Measurements from ENCODE around the gene CHMP6.

CHMP6 gene

DNA sequence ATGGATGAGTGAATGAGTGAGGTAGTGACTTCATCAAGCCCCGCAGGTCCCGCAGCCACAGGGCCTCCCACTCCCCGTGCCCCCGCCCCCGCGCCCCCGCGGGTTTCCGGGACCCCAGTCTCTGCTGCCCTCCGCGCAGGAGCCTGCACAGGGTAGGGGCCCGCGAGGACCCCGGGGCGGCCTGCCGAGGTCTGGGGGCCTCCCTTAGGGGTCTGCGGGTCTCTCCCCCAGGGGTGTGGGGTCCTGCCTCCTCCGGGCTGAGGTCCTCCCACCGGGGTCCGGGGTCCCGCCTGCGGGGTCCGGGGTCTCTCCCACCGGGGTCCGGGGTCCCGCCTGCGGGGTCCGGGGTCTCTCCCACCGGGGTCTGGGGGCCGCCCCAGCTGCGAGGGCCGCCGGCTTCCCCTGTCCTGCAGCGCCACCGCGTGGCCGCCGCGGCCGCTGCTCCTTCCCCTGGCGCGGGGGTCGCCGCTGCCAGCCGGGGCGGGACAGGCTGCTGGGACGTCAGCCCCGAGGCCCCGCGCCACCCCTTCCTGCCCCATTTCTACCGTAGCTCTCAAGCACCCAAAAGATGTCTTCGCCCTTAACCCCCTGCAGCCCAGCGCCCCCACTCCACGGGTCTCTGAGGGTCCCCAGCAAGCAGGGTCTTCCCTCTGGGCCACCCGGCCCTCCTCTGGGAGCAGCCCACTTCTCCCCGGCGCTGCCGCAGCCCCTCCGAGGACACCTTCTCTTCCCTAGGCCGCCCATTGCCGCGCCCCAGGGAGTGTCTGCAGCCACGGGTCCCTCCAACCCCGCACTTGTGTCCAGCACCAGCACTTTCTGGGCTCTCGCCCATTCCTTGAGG is 10.4 kb upstream of the CHMP6 start:
- Histone ChIP-seq H3K27me3 (ENCODE audit: control insufficient read depth, insufficient read depth, low read length) (peaks cover 10% of the 10 kb centered on the region), H3K9ac (ENCODE audit: low read depth, low read length) (peak overlapping the region; percentile 60), H3K4me3 (ENCODE audit: low read depth, low read length) (peak overlapping the region; percentile 39), H3K9me3 (ENCODE audit: control insufficient read depth, insufficient read depth, low read length) (no peaks in the 10 kb centered on the region), H3K4me1 (ENCODE audit: control insufficient read depth, insufficient read depth, low read length) (no peaks in the 10 kb centered on the region), H3K36me3 (ENCODE audit: control insufficient read depth, insufficient read depth, low read length) (no peaks in the 10 kb centered on the region)

GRCh38 chr17:80981929-80982425 is 9.7 kb upstream of the CHMP6 start:
- Histone ChIP-seq H3K4me3 (ENCODE audit: low read depth, low read length) (no peak overlapping the region), H3K36me3 (ENCODE audit: control insufficient read depth, insufficient read depth, low read length) (no peaks in the 10 kb centered on the region)

DNA sequence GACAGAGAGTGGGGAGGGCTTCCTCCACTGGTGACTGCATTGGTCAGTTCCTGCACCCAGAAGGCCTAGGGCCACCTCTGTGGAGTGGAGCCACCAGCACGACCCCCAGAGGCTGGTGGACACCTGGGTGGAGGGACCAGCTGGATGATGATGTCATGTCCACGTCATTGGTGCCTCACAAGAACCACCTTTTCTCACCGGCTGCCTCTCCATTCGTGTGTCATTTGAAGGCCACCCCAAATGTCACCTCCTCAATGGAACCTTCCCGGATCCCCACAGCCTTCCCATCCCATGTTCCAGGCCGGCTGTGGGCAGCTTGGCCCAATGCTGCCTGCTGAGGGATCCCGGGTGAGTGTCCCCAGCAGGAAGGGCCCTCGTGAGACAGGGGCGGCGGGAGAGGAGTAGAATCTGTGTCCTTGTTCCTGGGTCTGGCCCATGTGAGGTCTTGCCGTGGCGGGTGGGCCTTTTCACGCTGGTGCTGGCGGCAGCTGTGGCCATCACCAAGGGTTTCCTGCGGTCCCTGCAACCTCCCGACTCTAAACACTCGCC is 9.1 kb upstream of the CHMP6 start:
- no peak overlapping the region for H3K9ac ChIP-seq (ENCODE audit: low read depth, low read length)
- H3K9me3 ChIP-seq (ENCODE audit: control insufficient read depth, insufficient read depth, low read length) = no peaks in the 10 kb centered on the region
- no peak overlapping the region for H3K4me3 ChIP-seq (ENCODE audit: low read depth, low read length)
- no peaks in the 10 kb centered on the region for H3K4me1 ChIP-seq (ENCODE audit: control insufficient read depth, insufficient read depth, low read length)
- H3K27me3 ChIP-seq (ENCODE audit: control insufficient read depth, insufficient read depth, low read length) = peaks cover 10% of the 10 kb centered on the region
- H3K36me3 ChIP-seq (ENCODE audit: control insufficient read depth, insufficient read depth, low read length) = no peaks in the 10 kb centered on the region

More at GRCh38 chr17:80981929-80982425, 9.7 kb upstream of the CHMP6 start:
- Histone ChIP-seq H3K9ac (ENCODE audit: low read depth, low read length) (no peak overlapping the region), H3K4me1 (ENCODE audit: control insufficient read depth, insufficient read depth, low read length) (no peaks in the 10 kb centered on the region), H3K9me3 (ENCODE audit: control insufficient read depth, insufficient read depth, low read length) (no peaks in the 10 kb centered on the region), H3K27me3 (ENCODE audit: control insufficient read depth, insufficient read depth, low read length) (peaks cover 10% of the 10 kb centered on the region)

- no peaks in the 10 kb centered on the region for H3K9me3 ChIP-seq (ENCODE audit: control insufficient read depth, insufficient read depth, low read length)
- H3K4me3 ChIP-seq (ENCODE audit: low read depth, low read length) = no peak overlapping the region
- H3K4me1 ChIP-seq (ENCODE audit: control insufficient read depth, insufficient read depth, low read length) = no peaks in the 10 kb centered on the region
- no peak overlapping the region for H3K9ac ChIP-seq (ENCODE audit: low read depth, low read length)
- peaks cover 10% of the 10 kb centered on the region for H3K27me3 ChIP-seq (ENCODE audit: control insufficient read depth, insufficient read depth, low read length)
- H3K36me3 ChIP-seq (ENCODE audit: control insufficient read depth, insufficient read depth, low read length) = no peaks in the 10 kb centered on the region
Observed at GRCh38 chr17:80983545-80983944, 8.1 kb upstream of the CHMP6 start.

GRCh38 chr17:80984749-80985148 is 6.9 kb upstream of the CHMP6 start:
- Histone ChIP-seq H3K4me3 (ENCODE audit: low read depth, low read length) (no peak overlapping the region), H3K9ac (ENCODE audit: low read depth, low read length) (no peak overlapping the region), H3K9me3 (ENCODE audit: control insufficient read depth, insufficient read depth, low read length) (no peaks in the 10 kb centered on the region), H3K27me3 (ENCODE audit: control insufficient read depth, insufficient read depth, low read length) (peaks cover 14% of the 10 kb centered on the region), H3K36me3 (ENCODE audit: control insufficient read depth, insufficient read depth, low read length) (no peaks in the 10 kb centered on the region), H3K4me1 (ENCODE audit: control insufficient read depth, insufficient read depth, low read length) (no peaks in the 10 kb centered on the region)

DNA sequence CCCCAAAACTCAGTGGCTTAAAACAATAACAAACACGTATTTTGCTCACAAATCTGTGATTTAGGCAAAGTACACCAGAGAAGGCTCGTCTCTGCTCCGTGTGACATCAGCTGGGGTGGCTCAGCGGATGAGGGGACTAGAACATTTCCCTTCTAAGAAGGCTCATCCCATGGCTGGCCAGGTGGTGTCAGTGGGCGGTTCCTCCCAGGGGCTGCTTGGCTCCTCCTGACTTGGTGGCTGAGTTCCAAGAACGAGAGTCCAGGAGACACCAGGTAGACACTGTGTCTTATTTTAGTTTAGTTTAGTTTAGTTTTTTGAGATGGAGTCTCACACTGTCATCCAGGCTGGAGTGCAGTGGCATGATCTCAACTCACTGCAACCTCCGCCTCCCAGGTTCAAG is 5.6 kb upstream of the CHMP6 start:
- Histone ChIP-seq H3K9ac (ENCODE audit: low read depth, low read length) (no peak overlapping the region), H3K4me3 (ENCODE audit: low read depth, low read length) (no peak overlapping the region), H3K27me3 (ENCODE audit: control insufficient read depth, insufficient read depth, low read length) (peaks cover 11% of the 10 kb centered on the region), H3K4me1 (ENCODE audit: control insufficient read depth, insufficient read depth, low read length) (no peaks in the 10 kb centered on the region), H3K9me3 (ENCODE audit: control insufficient read depth, insufficient read depth, low read length) (no peaks in the 10 kb centered on the region), H3K36me3 (ENCODE audit: control insufficient read depth, insufficient read depth, low read length) (no peaks in the 10 kb centered on the region)

DNA sequence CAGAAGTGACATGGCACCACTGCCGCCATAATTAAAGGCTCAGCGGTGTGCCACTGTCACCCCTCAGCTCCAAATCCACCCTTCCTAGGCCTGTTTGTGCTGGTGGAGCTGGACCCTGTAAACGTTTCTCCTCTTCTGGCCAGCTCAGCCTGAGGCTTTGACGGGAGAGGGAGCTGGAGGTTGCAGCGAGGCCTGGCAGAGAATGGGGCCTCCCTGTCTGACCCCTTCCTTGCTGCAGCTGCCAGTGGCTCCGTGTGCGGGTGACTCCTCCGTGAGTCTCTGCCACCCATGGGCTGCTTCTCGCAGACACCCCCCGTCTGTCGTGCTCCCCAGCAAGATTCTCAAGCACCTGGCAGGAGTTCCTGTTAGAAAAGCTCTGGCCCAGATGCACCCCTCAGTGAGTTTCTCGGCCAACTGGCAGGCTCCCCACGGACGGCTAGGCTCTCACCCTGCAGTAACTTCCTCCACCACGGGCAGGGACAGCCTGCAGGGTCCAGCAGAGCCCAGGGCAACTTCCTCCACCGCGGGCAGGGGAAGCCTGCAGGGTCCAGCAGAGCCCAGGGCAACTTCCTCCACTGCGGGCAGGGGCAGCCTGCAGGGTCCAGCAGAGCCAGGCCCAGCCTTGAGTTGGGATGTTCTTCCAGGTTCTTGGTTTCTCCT is 4.7 kb upstream of the CHMP6 start:
- Histone ChIP-seq H3K36me3 (ENCODE audit: control insufficient read depth, insufficient read depth, low read length) (no peaks in the 10 kb centered on the region), H3K9me3 (ENCODE audit: control insufficient read depth, insufficient read depth, low read length) (no peaks in the 10 kb centered on the region), H3K4me1 (ENCODE audit: control insufficient read depth, insufficient read depth, low read length) (peaks cover 2% of the 10 kb centered on the region), H3K27me3 (ENCODE audit: control insufficient read depth, insufficient read depth, low read length) (peaks cover 10% of the 10 kb centered on the region), H3K9ac (ENCODE audit: low read depth, low read length) (no peak overlapping the region), H3K4me3 (ENCODE audit: low read depth, low read length) (no peak overlapping the region)

- Histone ChIP-seq H3K4me1 (ENCODE audit: control insufficient read depth, insufficient read depth, low read length) (peaks cover 2% of the 10 kb centered on the region), H3K9ac (ENCODE audit: low read depth, low read length) (no peak overlapping the region), H3K4me3 (ENCODE audit: low read depth, low read length) (no peak overlapping the region), H3K9me3 (ENCODE audit: control insufficient read depth, insufficient read depth, low read length) (no peaks in the 10 kb centered on the region), H3K27me3 (ENCODE audit: control insufficient read depth, insufficient read depth, low read length) (peaks cover 5% of the 10 kb centered on the region), H3K36me3 (ENCODE audit: control insufficient read depth, insufficient read depth, low read length) (no peaks in the 10 kb centered on the region)
Observed at GRCh38 chr17:80987941-80988461, 3.6 kb upstream of the CHMP6 start.

DNA sequence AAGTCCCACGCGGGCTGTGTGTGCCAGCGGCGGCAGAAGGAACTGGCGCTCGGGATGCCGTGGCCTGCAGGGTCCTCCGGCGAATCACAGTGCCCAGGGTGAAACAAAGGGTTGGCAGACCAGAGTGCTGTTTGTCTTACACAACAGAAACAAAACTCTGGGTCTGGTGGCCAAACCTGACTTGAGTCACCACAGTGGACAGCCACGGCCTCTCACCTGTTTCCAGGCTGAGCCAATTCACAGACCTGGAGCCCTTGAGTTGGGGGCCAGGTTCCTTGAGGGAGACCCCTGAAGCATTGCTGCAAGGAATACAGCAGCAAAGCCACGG is 2.1 kb upstream of the CHMP6 start:
- no peaks in the 10 kb centered on the region for H3K9me3 ChIP-seq (ENCODE audit: control insufficient read depth, insufficient read depth, low read length)
- H3K4me1 ChIP-seq (ENCODE audit: control insufficient read depth, insufficient read depth, low read length) = peaks cover 2% of the 10 kb centered on the region
- peaks cover 5% of the 10 kb centered on the region for H3K27me3 ChIP-seq (ENCODE audit: control insufficient read depth, insufficient read depth, low read length)
- H3K36me3 ChIP-seq (ENCODE audit: control insufficient read depth, insufficient read depth, low read length) = no peaks in the 10 kb centered on the region
- H3K4me3 ChIP-seq (ENCODE audit: low read depth, low read length) = no peak overlapping the region
- H3K9ac ChIP-seq (ENCODE audit: low read depth, low read length) = no peak overlapping the region

DNA sequence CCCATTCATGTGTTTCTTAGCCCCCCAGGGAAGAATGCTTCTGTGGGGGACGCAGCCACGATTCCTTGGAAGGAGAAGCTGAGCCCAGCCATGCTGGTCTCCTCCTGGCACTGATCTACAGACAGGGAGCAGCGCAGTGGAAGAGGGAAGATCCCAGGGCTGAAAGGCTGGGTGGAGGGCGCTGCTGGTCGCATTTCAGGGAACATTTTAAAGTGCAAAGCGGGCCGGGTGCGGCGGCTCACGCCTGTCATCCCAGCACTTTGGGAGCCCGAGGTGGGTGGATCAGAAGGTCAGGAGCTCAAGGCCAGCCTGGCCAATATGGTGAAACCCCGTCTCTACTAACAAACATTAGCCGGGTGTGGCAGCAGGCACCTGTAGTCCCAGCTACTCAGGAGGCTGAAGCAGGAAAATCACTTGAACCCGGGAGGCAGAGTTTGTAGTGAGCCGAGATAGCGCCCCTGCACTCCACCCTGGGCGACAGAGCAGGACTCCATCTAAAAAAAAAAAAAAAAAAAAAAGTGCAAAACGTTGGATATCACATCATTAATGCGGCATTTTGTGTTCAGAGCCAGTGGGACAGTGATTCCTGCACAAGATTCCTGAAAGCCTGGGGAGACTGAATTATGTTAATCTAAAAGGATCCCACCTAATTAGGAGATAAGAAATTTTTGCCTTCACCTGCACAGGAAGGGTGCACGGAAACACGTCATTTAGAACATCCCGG is 558 bp upstream of the CHMP6 start:
- H3K36me3 ChIP-seq (ENCODE audit: control insufficient read depth, insufficient read depth, low read length) = peaks cover 10% of the 10 kb centered on the region
- H3K4me3 ChIP-seq (ENCODE audit: low read depth, low read length) = peak overlapping the region; percentile 56
- H3K9ac ChIP-seq (ENCODE audit: low read depth, low read length) = peak overlapping the region; percentile 60
- H3K27me3 ChIP-seq (ENCODE audit: control insufficient read depth, insufficient read depth, low read length) = peaks cover 5% of the 10 kb centered on the region
- peaks cover 2% of the 10 kb centered on the region for H3K4me1 ChIP-seq (ENCODE audit: control insufficient read depth, insufficient read depth, low read length)
- no peaks in the 10 kb centered on the region for H3K9me3 ChIP-seq (ENCODE audit: control insufficient read depth, insufficient read depth, low read length)
